PFSK-1 (cell line): ENCODE results near the gene FGD1.

Source experiments
- FOXP2 ChIP-seq: optimal IDR thresholded peaks from 2 replicates; pipeline ENCODE3; 2011; ENCODE audit warnings: borderline replicate concordance, control low read depth, inconsistent platforms; ENCODE audit not compliant: insufficient read depth; ENCODE audit errors: extremely low read length, extremely low read depth
- POLR2AphosphoS5 ChIP-seq: IDR thresholded peaks from 2 replicates; pipeline ENCODE4 v1.6.1; 2012; ENCODE audit warnings: low read depth, mild to moderate bottlenecking, control low read depth, low read length, moderate library complexity
- TAF1 ChIP-seq: IDR thresholded peaks from 2 replicates; pipeline ENCODE4 v1.6.1; 2012; ENCODE audit warnings: low read length, control low read depth, borderline replicate concordance; ENCODE audit not compliant: insufficient read depth
- TF ChIP-seq, protein P1 (sequence below), 2 experiments: IDR thresholded peaks; 2 replicates each; pipeline versions ENCODE4 v1.6.1 to v1.8.0; 2011 to 2012; ENCODE audit warnings: low read depth in 2 of 2, low read length in 2 of 2, control low read depth in 1 of 2, inconsistent platforms in 1 of 2, mild to moderate bottlenecking in 1 of 2, moderate library complexity in 1 of 2; ENCODE audit not compliant: insufficient read depth in 1 of 2

DNA sequence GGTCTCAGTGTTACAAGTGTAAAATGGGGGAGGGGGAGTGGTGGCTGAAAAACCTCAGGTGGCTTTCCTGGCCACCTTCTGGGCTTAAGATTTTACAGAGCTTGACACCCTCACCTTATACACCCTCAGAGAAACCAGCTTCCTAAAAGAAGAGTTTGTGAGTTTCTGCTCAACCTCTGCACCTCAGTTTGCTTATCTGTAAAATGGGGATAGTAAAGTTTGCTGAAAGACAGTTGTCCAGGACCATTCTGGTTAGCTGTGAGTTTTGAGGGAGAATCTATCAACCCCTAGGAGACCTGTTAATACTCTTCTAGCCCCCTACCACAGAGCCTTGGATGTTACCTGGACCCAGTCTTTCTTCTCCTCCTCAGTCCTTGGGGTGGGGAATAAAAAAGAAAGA is 46.1 kb downstream of the FGD1 start:
- TF ChIP-seq TAF1: no peak
- no peak for TF ChIP-seq POLR2AphosphoS5
- TF ChIP-seq, protein P1, sequence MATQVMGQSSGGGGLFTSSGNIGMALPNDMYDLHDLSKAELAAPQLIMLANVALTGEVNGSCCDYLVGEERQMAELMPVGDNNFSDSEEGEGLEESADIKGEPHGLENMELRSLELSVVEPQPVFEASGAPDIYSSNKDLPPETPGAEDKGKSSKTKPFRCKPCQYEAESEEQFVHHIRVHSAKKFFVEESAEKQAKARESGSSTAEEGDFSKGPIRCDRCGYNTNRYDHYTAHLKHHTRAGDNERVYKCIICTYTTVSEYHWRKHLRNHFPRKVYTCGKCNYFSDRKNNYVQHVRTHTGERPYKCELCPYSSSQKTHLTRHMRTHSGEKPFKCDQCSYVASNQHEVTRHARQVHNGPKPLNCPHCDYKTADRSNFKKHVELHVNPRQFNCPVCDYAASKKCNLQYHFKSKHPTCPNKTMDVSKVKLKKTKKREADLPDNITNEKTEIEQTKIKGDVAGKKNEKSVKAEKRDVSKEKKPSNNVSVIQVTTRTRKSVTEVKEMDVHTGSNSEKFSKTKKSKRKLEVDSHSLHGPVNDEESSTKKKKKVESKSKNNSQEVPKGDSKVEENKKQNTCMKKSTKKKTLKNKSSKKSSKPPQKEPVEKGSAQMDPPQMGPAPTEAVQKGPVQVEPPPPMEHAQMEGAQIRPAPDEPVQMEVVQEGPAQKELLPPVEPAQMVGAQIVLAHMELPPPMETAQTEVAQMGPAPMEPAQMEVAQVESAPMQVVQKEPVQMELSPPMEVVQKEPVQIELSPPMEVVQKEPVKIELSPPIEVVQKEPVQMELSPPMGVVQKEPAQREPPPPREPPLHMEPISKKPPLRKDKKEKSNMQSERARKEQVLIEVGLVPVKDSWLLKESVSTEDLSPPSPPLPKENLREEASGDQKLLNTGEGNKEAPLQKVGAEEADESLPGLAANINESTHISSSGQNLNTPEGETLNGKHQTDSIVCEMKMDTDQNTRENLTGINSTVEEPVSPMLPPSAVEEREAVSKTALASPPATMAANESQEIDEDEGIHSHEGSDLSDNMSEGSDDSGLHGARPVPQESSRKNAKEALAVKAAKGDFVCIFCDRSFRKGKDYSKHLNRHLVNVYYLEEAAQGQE (IDR thresholded peaks at IDR 0.05; ENCODE audit: insufficient read depth in 1 of 2, low read depth in 2 of 2, low read length in 2 of 2): no peak
- TF ChIP-seq FOXP2: no peak
